Measurements from ENCODE around the gene ISLR. TPM values are rescaled to one million over a fixed set of nuclear protein-coding genes. Genes with fewer than 3 reads are reported as not detected.
A peak's percentile ranks its signal among the peaks of the same experiment; 100 is the strongest.

The ISLR gene
- total RNA-seq, 2 donors from 2014 or later = 10.5 to 15.8 TPM

GRCh38 chr15:74200412-74200815 is 26.9 kb downstream of the ISLR start:
- Histone ChIP-seq H3K9me3 (no peaks in the 10 kb centered on the region), H3K4me3 (no peak overlapping the region), H3K36me3 (replicated peaks in 1 of 2; ENCODE audit: insufficient read depth in 1 of 2, low read depth in 2 of 2) (no peaks in the 10 kb centered on the region), H3K4me1 (peaks cover 10% of the 10 kb centered on the region), H3K27ac (no peak overlapping the region), H3K27me3 (peaks cover 0 to 3% of the 10 kb centered on the region in 2 donors)
- WGBS, 2 donors = 63% methylated on average over 1 of the region's 1 CpG
- ATAC-seq = no peak
- intact Hi-C loops (cut with DNase I) = no loop called here
- TF ChIP-seq POLR2A (IDR thresholded peaks at IDR 0.05) (no peak), CTCF (IDR thresholded peaks at IDR 0.05) (no peak)
- peak in 2 of 4 donors; percentile 28 to 34 for DNase-seq

GRCh38 chr15:74200871-74201419 is 27.4 kb downstream of the ISLR start:
- Histone ChIP-seq H3K36me3 (replicated peaks in 1 of 2; ENCODE audit: insufficient read depth in 1 of 2, low read depth in 2 of 2) (no peaks in the 10 kb centered on the region), H3K4me1 (peaks cover 10% of the 10 kb centered on the region), H3K4me3 (no peak overlapping the region), H3K9me3 (no peaks in the 10 kb centered on the region), H3K27me3 (peaks cover 0 to 3% of the 10 kb centered on the region in 2 donors), H3K27ac (no peak overlapping the region)
- intact Hi-C loops (cut with DNase I) = no loop called here
- no peak for ATAC-seq
- no peak for DNase-seq
- no peak for TF ChIP-seq POLR2A (IDR thresholded peaks at IDR 0.05)
- no peak for TF ChIP-seq CTCF (IDR thresholded peaks at IDR 0.05)
- 73 to 74% methylated on average over 5 to 8 of the region's 8 CpGs for WGBS, 2 donors

- H3K9me3 ChIP-seq = no peaks in the 10 kb centered on the region
- intact Hi-C loops (cut with DNase I) = no loop called here
- peaks cover 0 to 3% of the 10 kb centered on the region in 2 donors for H3K27me3 ChIP-seq
- no peak overlapping the region for H3K4me3 ChIP-seq
- no peak for TF ChIP-seq CTCF (IDR thresholded peaks at IDR 0.05)
- no peak for TF ChIP-seq POLR2A (IDR thresholded peaks at IDR 0.05)
- no peak for ATAC-seq
- H3K27ac ChIP-seq = no peak overlapping the region
- no peak for DNase-seq
- H3K36me3 ChIP-seq (replicated peaks in 1 of 2; ENCODE audit: insufficient read depth in 1 of 2, low read depth in 2 of 2) = no peaks in the 10 kb centered on the region
- peaks cover 10% of the 10 kb centered on the region for H3K4me1 ChIP-seq
- 27 to 44% methylated on average over 7 of the region's 7 CpGs for WGBS, 2 donors
Measured at GRCh38 chr15:74201710-74202420, 28.4 kb downstream of the ISLR start.

GRCh38 chr15:74202452-74203401 is 29.2 kb downstream of the ISLR start, which contains the start of gene STRA6:
Gene STRA6, minus strand, starts transcription at chr15:74202787. Its CDS starts 520 bp downstream, at chr15:74202267.
- WGBS, 2 donors = 48 to 56% methylated on average over 15 to 26 of the region's 26 CpGs
- TF ChIP-seq CTCF (IDR thresholded peaks at IDR 0.05) = no peak
- no peak for TF ChIP-seq POLR2A (IDR thresholded peaks at IDR 0.05)
- no peak within 1 kb of the TSS for H3K27ac ChIP-seq
- H3K4me1 ChIP-seq = peaks cover 10% of the 10 kb centered on the region
- DNase-seq = no peak
- H3K4me3 ChIP-seq = no peak within 1 kb of the TSS
- H3K27me3 ChIP-seq = peaks cover 0 to 3% of the 10 kb centered on the region in 2 donors
- intact Hi-C loops (cut with DNase I) = no loop called here
- H3K9me3 ChIP-seq = no peaks in the 10 kb centered on the region
- H3K36me3 ChIP-seq (replicated peaks in 1 of 2; ENCODE audit: insufficient read depth in 1 of 2, low read depth in 2 of 2) = no peaks in the 10 kb centered on the region
- ATAC-seq = no peak

All from body of pancreas (tissue), 4 donors.